CD14-positive monocyte (primary cell): ENCODE data around the gene RMC1. TPM values are rescaled to one million over a fixed set of nuclear protein-coding genes. Genes with fewer than 3 reads are reported as not detected.

Experiments used
- DNase-seq, 3 donors: peaks; one replicate each; pipeline ENCODE4 v3.0.0-alpha.2; 2011 to 2022
- H2AFZ ChIP-seq: 2 replicates; pipeline ENCODE4 v1.6.0; 2012; ENCODE audit warnings: mild to moderate bottlenecking, low read depth, low read length, inconsistent platforms; ENCODE audit not compliant: insufficient read depth, poor library complexity, severe bottlenecking
- H3K27ac ChIP-seq, 2 donors: 1 replicate in 1 of 2; 2 replicates in 1 of 2; pipeline ENCODE4 v1.5.1; 2012 to 2013; ENCODE audit warnings: low read length in 2 of 2, control low read depth in 1 of 2, inconsistent platforms in 1 of 2, low read depth in 1 of 2, mild to moderate bottlenecking in 1 of 2
- H3K27me3 ChIP-seq, 2 donors: one replicate each; pipeline versions ENCODE4 v1.6.0 to v1.6.1; 2011 to 2013; ENCODE audit warnings: low read length in 2 of 2; ENCODE audit not compliant: control insufficient read depth in 2 of 2, insufficient read depth in 2 of 2
- H3K36me3 ChIP-seq, 2 donors: replicated peaks in 1 of 2; 1 replicate in 1 of 2; 2 replicates in 1 of 2; pipeline versions ENCODE4 v1.5.1 to v1.6.1; 2012 to 2013; ENCODE audit warnings: low read length in 2 of 2, control low read depth in 1 of 2, inconsistent platforms in 1 of 2, mild to moderate bottlenecking in 1 of 2; ENCODE audit not compliant: insufficient read depth in 2 of 2, control insufficient read depth in 1 of 2
- H3K4me1 ChIP-seq, 2 donors: 1 replicate in 1 of 2; 2 replicates in 1 of 2; pipeline versions ENCODE4 v1.5.1 to v1.6.1; 2012 to 2013; ENCODE audit warnings: low read length in 2 of 2, control low read depth in 1 of 2, inconsistent platforms in 1 of 2, mild to moderate bottlenecking in 1 of 2, moderate library complexity in 1 of 2; ENCODE audit not compliant: insufficient read depth in 2 of 2, control insufficient read depth in 1 of 2
- H3K4me2 ChIP-seq: replicated peaks from 2 replicates; pipeline ENCODE3; 2012; ENCODE audit warnings: low read length, moderate library complexity, mild to moderate bottlenecking; ENCODE audit not compliant: poor library complexity, severe bottlenecking; ENCODE audit errors: extremely low read depth
- H3K4me3 ChIP-seq, 3 experiments: fragments of 200-600 bp in 1 of 3; sonication (generic) in 1 of 3; replicated peaks in 1 of 3; 1 replicate in 2 of 3; 2 replicates in 1 of 3; pipeline ENCODE4 v1.5.1; 2011 to 2013; ENCODE audit warnings: low read length in 3 of 3, mild to moderate bottlenecking in 3 of 3, control low read depth in 2 of 3, low read depth in 2 of 3, inconsistent platforms in 1 of 3, moderate library complexity in 1 of 3
- H3K79me2 ChIP-seq: 2 replicates; pipeline ENCODE4 v1.6.0; 2012; ENCODE audit warnings: mild to moderate bottlenecking, control low read depth, inconsistent platforms, low read length, moderate library complexity; ENCODE audit not compliant: insufficient read depth
- H3K9ac ChIP-seq: 2 replicates; pipeline ENCODE4 v1.6.0; 2017; ENCODE audit warnings: low read length, mild to moderate bottlenecking; ENCODE audit not compliant: insufficient read depth, poor library complexity, severe bottlenecking
- H3K9me3 ChIP-seq, 2 donors: replicated peaks in 1 of 2; 1 replicate in 1 of 2; 2 replicates in 1 of 2; pipeline versions ENCODE4 v1.5.1 to v1.6.1; 2012 to 2013; ENCODE audit warnings: low read length in 2 of 2, control low read depth in 1 of 2; ENCODE audit not compliant: control insufficient read depth in 1 of 2, insufficient read depth in 1 of 2
- H4K20me1 ChIP-seq: 2 replicates; pipeline ENCODE4 v1.6.0; 2012; ENCODE audit warnings: mild to moderate bottlenecking, low read length, control low read depth, moderate library complexity; ENCODE audit not compliant: insufficient read depth
- H3K27ac Mint-ChIP-seq, 7 donors: one replicate each; pipeline ENCODE4 v1.8.0; 2020; ENCODE audit warnings: mild to moderate bottlenecking in 7 of 7, mixed read lengths in 7 of 7, moderate library complexity in 6 of 7, inconsistent platforms in 2 of 7
- H3K27me3 Mint-ChIP-seq, 3 donors: one replicate each; pipeline ENCODE4 v1.8.0; 2021 to 2022; ENCODE audit warnings: low read depth in 3 of 3, mild to moderate bottlenecking in 3 of 3, mixed read lengths in 3 of 3, moderate library complexity in 3 of 3, inconsistent platforms in 1 of 3
- H3K36me3 Mint-ChIP-seq, 2 donors: one replicate each; pipeline ENCODE4 v1.8.0; 2020; ENCODE audit warnings: mixed read lengths in 2 of 2, inconsistent platforms in 1 of 2, mild to moderate bottlenecking in 1 of 2
- H3K4me1 Mint-ChIP-seq: one replicate; pipeline ENCODE4 v1.8.0; 2020; ENCODE audit warnings: mild to moderate bottlenecking, mixed read lengths
- H3K4me3 Mint-ChIP-seq, 2 donors: one replicate each; pipeline ENCODE4 v1.8.0; 2020; ENCODE audit warnings: mild to moderate bottlenecking in 2 of 2, mixed read lengths in 2 of 2, moderate library complexity in 1 of 2
- H3K9me3 Mint-ChIP-seq, 7 donors: one replicate each; pipeline ENCODE4 v1.8.0; 2020 to 2022; ENCODE audit warnings: mixed read lengths in 7 of 7, mild to moderate bottlenecking in 6 of 7, moderate library complexity in 6 of 7, inconsistent platforms in 2 of 7
- WGBS: methylation state at CpG from one replicate; pipeline ENCODE4 v1.1.5; 2013; ENCODE audit warnings: missing lambda C conversion rate; ENCODE audit not compliant: insufficient coverage; 5-methylcytosine and 5-hydroxymethylcytosine counted together
- intact Hi-C, 2 donors: fragments of 100-400 bp; cut with micrococcal nuclease; formaldehyde crosslinking; loops; one replicate each; pipeline versions ENCODE4 v1.15.0 to v1.15.1; 2023
- polyA plus RNA-seq, 3 donors: library from polyadenylated mRNA; depleted of rRNA in 1 of 3; unstranded in 2 of 3; stranded (reverse) in 1 of 3; fragments of 300-500 nt in 2 of 3; fragments of >200 nt in 1 of 3; fragmentation: Illumina TruSeq in 2 of 3; gene quantifications; 1 replicate in 2 of 3; 2 replicates in 1 of 3; pipeline ENCODE4 v1.2.3, GENCODE V29; 2012 to 2021
- TF ChIP-seq, protein P1 (sequence below): fragments of 200-600 bp; IDR thresholded peaks from one replicate; pipeline ENCODE4 v1.8.0; 2022; ENCODE audit warnings: antibody characterized with exemption, mild to moderate bottlenecking

The RMC1 gene
- polyA plus RNA-seq, 3 donors: 21.9 to 70.8 (median 30.1) TPM

DNA sequence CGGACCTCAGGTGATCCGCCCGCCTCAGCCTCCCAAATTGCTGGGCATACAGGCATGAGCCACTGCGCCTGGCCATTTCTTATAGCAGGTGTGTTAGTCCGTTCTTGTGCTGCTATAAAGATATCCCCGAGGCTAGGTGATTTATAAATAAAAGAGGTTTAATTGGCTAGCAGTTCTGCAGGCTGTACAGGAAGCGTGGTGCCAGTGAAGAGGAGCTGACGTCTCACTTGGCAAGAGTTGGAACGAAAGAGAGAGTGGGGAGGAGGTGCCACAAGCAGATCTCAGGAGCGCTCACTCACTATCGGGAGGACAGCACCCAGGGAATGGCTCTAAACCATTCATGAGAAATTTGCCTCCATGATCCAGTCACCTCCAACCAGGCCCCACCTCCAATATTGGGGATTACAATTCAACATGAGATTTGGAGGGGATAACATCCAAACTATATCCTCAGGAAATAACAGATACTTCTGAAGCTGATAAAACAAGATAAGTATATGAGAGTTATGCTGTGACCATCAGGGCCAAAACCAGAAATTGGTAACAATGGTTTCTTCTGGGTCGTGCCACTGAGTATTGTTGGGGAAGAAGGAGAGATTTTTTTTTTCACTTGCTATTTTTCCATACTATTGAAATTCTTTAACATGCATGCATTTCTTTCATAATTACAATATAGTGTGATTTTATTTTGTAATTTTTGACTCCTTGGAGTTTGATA lies 7.4 kb upstream of the RMC1 start:
- Histone ChIP-seq H3K27me3 (no peaks in the 10 kb centered on the region), H3K9me3 (no peaks in the 10 kb centered on the region), H3K4me2 (no peak overlapping the region), H3K79me2 (no peaks in the 10 kb centered on the region), H3K27ac (no peak overlapping the region), H3K4me1 (peaks cover 30 to 32% of the 10 kb centered on the region in 2 donors), H4K20me1 (no peaks in the 10 kb centered on the region), H3K4me3 (no peak overlapping the region), H3K9ac (no peak overlapping the region), H2AFZ (peak overlapping the region; percentile 46), H3K36me3 (no peaks in the 10 kb centered on the region)
- Mint-ChIP-seq H3K4me1 (peaks cover 41% of the 10 kb centered on the region), H3K4me3 (no peak overlapping the region), H3K27me3 (peaks cover 0 to 3% (median 0%) of the 10 kb centered on the region in 3 donors), H3K27ac (peak overlapping the region in 1 of 7 donors; percentile 38), H3K36me3 (no peaks in the 10 kb centered on the region), H3K9me3 (peaks cover 0 to 6% (median 5%) of the 10 kb centered on the region in 7 donors)
- DNase-seq: no peak
- intact Hi-C loops: no loop called here
- WGBS: 54% methylated on average over 8 of the region's 12 CpGs
- TF ChIP-seq, protein P1, sequence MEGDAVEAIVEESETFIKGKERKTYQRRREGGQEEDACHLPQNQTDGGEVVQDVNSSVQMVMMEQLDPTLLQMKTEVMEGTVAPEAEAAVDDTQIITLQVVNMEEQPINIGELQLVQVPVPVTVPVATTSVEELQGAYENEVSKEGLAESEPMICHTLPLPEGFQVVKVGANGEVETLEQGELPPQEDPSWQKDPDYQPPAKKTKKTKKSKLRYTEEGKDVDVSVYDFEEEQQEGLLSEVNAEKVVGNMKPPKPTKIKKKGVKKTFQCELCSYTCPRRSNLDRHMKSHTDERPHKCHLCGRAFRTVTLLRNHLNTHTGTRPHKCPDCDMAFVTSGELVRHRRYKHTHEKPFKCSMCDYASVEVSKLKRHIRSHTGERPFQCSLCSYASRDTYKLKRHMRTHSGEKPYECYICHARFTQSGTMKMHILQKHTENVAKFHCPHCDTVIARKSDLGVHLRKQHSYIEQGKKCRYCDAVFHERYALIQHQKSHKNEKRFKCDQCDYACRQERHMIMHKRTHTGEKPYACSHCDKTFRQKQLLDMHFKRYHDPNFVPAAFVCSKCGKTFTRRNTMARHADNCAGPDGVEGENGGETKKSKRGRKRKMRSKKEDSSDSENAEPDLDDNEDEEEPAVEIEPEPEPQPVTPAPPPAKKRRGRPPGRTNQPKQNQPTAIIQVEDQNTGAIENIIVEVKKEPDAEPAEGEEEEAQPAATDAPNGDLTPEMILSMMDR: no peak

- H3K9me3 Mint-ChIP-seq: peaks cover 0 to 3% (median under 1%) of the 10 kb centered on the region in 7 donors
- WGBS: no CpG with 5 or more reads among the region's 2 CpGs
- TF ChIP-seq, protein P1: no peak
- no peaks in the 10 kb centered on the region for H3K36me3 Mint-ChIP-seq
- H3K36me3 ChIP-seq: no peaks in the 10 kb centered on the region
- H3K4me1 Mint-ChIP-seq: peaks cover 49% of the 10 kb centered on the region
- H3K79me2 ChIP-seq: no peaks in the 10 kb centered on the region
- no peaks in the 10 kb centered on the region for H3K27me3 ChIP-seq
- peak overlapping the region; percentile 10 for H3K4me2 ChIP-seq
- peak overlapping the region; percentile 12 to 80 for H3K27ac ChIP-seq
- DNase-seq: peak in 2 of 3 donors; percentile 49 to 55
- intact Hi-C loops: no loop called here
- H3K9me3 ChIP-seq: no peaks in the 10 kb centered on the region
- H3K27ac Mint-ChIP-seq: peak overlapping the region in 5 of 7 donors; percentile 22 to 69 (median 46)
- peaks cover 35 to 42% of the 10 kb centered on the region in 2 donors for H3K4me1 ChIP-seq
- peak overlapping the region in 1 of 3 experiments; percentile 58 for H3K4me3 ChIP-seq
- H3K27me3 Mint-ChIP-seq: peaks cover 1 to 3% (median 2%) of the 10 kb centered on the region in 3 donors
- H4K20me1 ChIP-seq: no peaks in the 10 kb centered on the region
- no peak overlapping the region for H3K9ac ChIP-seq
- peak overlapping the region; percentile 57 for H2AFZ ChIP-seq
- peak overlapping the region in 1 of 2 donors; percentile 2 for H3K4me3 Mint-ChIP-seq
Observed at GRCh38 chr18:23498117-23498516, 5.2 kb upstream of the RMC1 start.
